Gastrocnemius medialis (tissue), 4 donors: ENCODE data around the gene KCNH3. TPM values are rescaled to one million over a fixed set of nuclear protein-coding genes. Genes with fewer than 3 reads are reported as not detected.
"Not testable (repeated sequence)": the region's sequence is repeated elsewhere in the genome, so short reads cannot be mapped to it uniquely, and the experiment has no call there.

Experiments
- ATAC-seq, 2 donors: fragments of 150-250 bp; one replicate each; pipeline ENCODE4 v1.9.1; 2016
- DNase-seq, 2 donors: peaks; one replicate each; pipeline ENCODE4 v3.0.0-alpha.2; 2019
- H3K27ac ChIP-seq, 4 donors: fragments of 200-600 bp; sonication (generic); 1 replicate in 1 of 4; 2 replicates in 3 of 4; pipeline ENCODE4 v1.5.1; 2016 to 2018; ENCODE audit warnings: mild to moderate bottlenecking in 2 of 4, moderate library complexity in 1 of 4
- H3K27me3 ChIP-seq, 3 donors: fragments of 200-600 bp; sonication (generic) in 2 of 3; 1 replicate in 1 of 3; 2 replicates in 2 of 3; pipeline versions ENCODE4 v1.5.1 to v1.6.0; 2016 to 2019; ENCODE audit warnings: mild to moderate bottlenecking in 1 of 3, moderate library complexity in 1 of 3
- H3K36me3 ChIP-seq, 2 donors: fragments of 200-600 bp; sonication (generic) in 1 of 2; one replicate each; pipeline ENCODE4 v1.5.1; 2017 to 2018
- H3K4me1 ChIP-seq, 2 donors: fragments of 200-600 bp; sonication (generic) in 1 of 2; one replicate each; pipeline ENCODE4 v1.5.1; 2016 to 2017; ENCODE audit warnings: mild to moderate bottlenecking in 2 of 2
- H3K4me3 ChIP-seq, 4 donors: fragments of 200-600 bp; sonication (generic) in 3 of 4; 1 replicate in 1 of 4; 2 replicates in 3 of 4; pipeline ENCODE4 v1.5.1; 2016 to 2019; ENCODE audit warnings: mild to moderate bottlenecking in 2 of 4
- H3K9me3 ChIP-seq, 3 donors: fragments of 200-600 bp; sonication (generic) in 2 of 3; 1 replicate in 1 of 3; 2 replicates in 2 of 3; pipeline ENCODE4 v1.5.1; 2016 to 2019
- CTCF ChIP-seq, 5 experiments: fragments of 450-650 bp in 3 of 5; fragments of 200-600 bp in 2 of 5; sonication (generic) in 2 of 5; IDR thresholded peaks in 4 of 5; conservative IDR thresholded peaks in 1 of 5; 1 replicate in 4 of 5; 2 replicates in 1 of 5; pipeline ENCODE4 v1.5.1; 2016 to 2019; ENCODE audit warnings: antibody characterized with exemption in 5 of 5, mild to moderate bottlenecking in 3 of 5, moderate library complexity in 3 of 5
- POLR2A ChIP-seq, 2 donors: fragments of 450-650 bp; IDR thresholded peaks; one replicate each; pipeline ENCODE4 v1.6.1; 2017; ENCODE audit warnings: antibody characterized with exemption in 2 of 2, mild to moderate bottlenecking in 2 of 2, moderate library complexity in 2 of 2
- in situ Hi-C, 4 donors: fragments of 200-750 bp; cut with MboI; loops; one replicate each; pipeline versions ENCODE4 v1.15.0 to v1.8.0; 2017; ENCODE audit warnings: low sequenced_read_pairs in 4 of 4
- intact Hi-C: fragments of 100-400 bp; cut with DNase I; formaldehyde crosslinking; loops from one replicate; pipeline ENCODE4 v1.15.1; 2023; ENCODE audit warnings: low total_unique reads
- total RNA-seq, 4 donors: library from RNA; depleted of rRNA; stranded (reverse); fragments of >200 nt; gene quantifications; one replicate each; pipeline versions ENCODE4 v1.1.0 to v1.2.3, GENCODE V29; 2016

The KCNH3 gene
- total RNA-seq, 4 donors from 2014 or later = not detected

- TF ChIP-seq CTCF (IDR thresholded peaks at IDR 0.05 in 4 of 5, conservative IDR thresholded peaks at IDR 0.05 in 1 of 5) (no peak), POLR2A (IDR thresholded peaks at IDR 0.05) (no peak)
- in situ Hi-C loops = no loop called here
- DNase-seq (no peak), ATAC-seq (no peak)
- Histone ChIP-seq H3K27me3 (peaks cover 1 to 9% (median 6%) of the 10 kb centered on the region in 3 donors), H3K4me3 (no peak overlapping the region), H3K9me3 (no peaks in the 10 kb centered on the region), H3K27ac (no peak overlapping the region), H3K4me1 (no peaks in the 10 kb centered on the region), H3K36me3 (peaks cover 0 to 13% of the 10 kb centered on the region in 2 donors)
- intact Hi-C loops = no loop called here
Observed at GRCh38 chr12:49531745-49532144, 7.1 kb upstream of the KCNH3 start.

- intact Hi-C loops (no loop called here), in situ Hi-C loops (no loop called here)
- ATAC-seq (no peak), DNase-seq (no peak)
- Histone ChIP-seq H3K27ac (no peak overlapping the region), H3K4me3 (no peak overlapping the region), H3K4me1 (peaks cover 8 to 10% of the 10 kb centered on the region in 2 donors), H3K9me3 (no peaks in the 10 kb centered on the region), H3K27me3 (peaks cover 17 to 25% (median 20%) of the 10 kb centered on the region in 3 donors), H3K36me3 (no peaks in the 10 kb centered on the region)
- TF ChIP-seq POLR2A (IDR thresholded peaks at IDR 0.05) = no peak
- no peak for TF ChIP-seq CTCF (IDR thresholded peaks at IDR 0.05 in 4 of 5, conservative IDR thresholded peaks at IDR 0.05 in 1 of 5)
Observed at GRCh38 chr12:49533331-49533730, 5.5 kb upstream of the KCNH3 start.

GRCh38 chr12:49534122-49534521 lies 4.7 kb upstream of the KCNH3 start:
- DNase-seq, in situ Hi-C loops, ATAC-seq, H3K9me3 ChIP-seq, H3K36me3 ChIP-seq, H3K4me3 ChIP-seq, H3K27ac ChIP-seq, intact Hi-C loops: not testable (repeated sequence)
- H3K27me3 ChIP-seq = peaks cover 22 to 30% (median 25%) of the 10 kb centered on the region in 3 donors
- peaks cover 8 to 14% of the 10 kb centered on the region in 2 donors for H3K4me1 ChIP-seq

- in situ Hi-C loops (no loop called here), intact Hi-C loops (no loop called here)
- no peak overlapping the region for H3K27ac ChIP-seq
- no peaks in the 10 kb centered on the region for H3K9me3 ChIP-seq
- no peak for ATAC-seq
- peaks cover 8 to 14% of the 10 kb centered on the region in 2 donors for H3K4me1 ChIP-seq
- H3K36me3 ChIP-seq = no peaks in the 10 kb centered on the region
- peaks cover 28 to 35% (median 31%) of the 10 kb centered on the region in 3 donors for H3K27me3 ChIP-seq
- H3K4me3 ChIP-seq = no peak overlapping the region
- TF ChIP-seq POLR2A (IDR thresholded peaks at IDR 0.05) (no peak), CTCF (IDR thresholded peaks at IDR 0.05 in 4 of 5, conservative IDR thresholded peaks at IDR 0.05 in 1 of 5) (no peak)
- DNase-seq = no peak
Observed at GRCh38 chr12:49534731-49535278, 4.0 kb upstream of the KCNH3 start.

GRCh38 chr12:49535921-49536525 lies 2.8 kb upstream of the KCNH3 start:
- H3K4me1 ChIP-seq = peaks cover 8 to 14% of the 10 kb centered on the region in 2 donors
- in situ Hi-C loops = no loop called here
- DNase-seq (no peak), ATAC-seq (peak in 1 of 2 donors; percentile 15)
- no peaks in the 10 kb centered on the region for H3K9me3 ChIP-seq
- TF ChIP-seq POLR2A (IDR thresholded peaks at IDR 0.05) (no peak), CTCF (IDR thresholded peaks at IDR 0.05 in 4 of 5, conservative IDR thresholded peaks at IDR 0.05 in 1 of 5) (no peak)
- H3K27me3 ChIP-seq = peaks cover 28 to 35% (median 35%) of the 10 kb centered on the region in 3 donors
- no peak overlapping the region for H3K27ac ChIP-seq
- H3K4me3 ChIP-seq = no peak overlapping the region
- no peaks in the 10 kb centered on the region for H3K36me3 ChIP-seq
- intact Hi-C loops = no loop called here
